Measurements from ENCODE around the gene UPK3A. TPM values are rescaled to one million over a fixed set of nuclear protein-coding genes. Genes with fewer than 3 reads are reported as not detected.

The UPK3A gene
- total RNA-seq, 4 donors from 2014 or later = not detected

GRCh38 chr22:45318558-45319323 is 34.0 kb downstream of the UPK3A start:
- no peak for DNase-seq
- Histone ChIP-seq H3K27ac (peak overlapping the region; percentile 82 to 86), H3K36me3 (no peaks in the 10 kb centered on the region), H3K9me3 (no peaks in the 10 kb centered on the region), H3K4me1 (no peaks in the 10 kb centered on the region), H3K27me3 (no peaks in the 10 kb centered on the region), H3K4me3 (no peak overlapping the region)
- TF ChIP-seq POLR2A (IDR thresholded peaks at IDR 0.05) = no peak
- intact Hi-C loops (cut with DNase I; ENCODE audit: low total_unique reads) = no loop called here

GRCh38 chr22:45319324-45319685 is 34.6 kb downstream of the UPK3A start:
- no peak for TF ChIP-seq POLR2A (IDR thresholded peaks at IDR 0.05)
- TF ChIP-seq, protein P1, sequence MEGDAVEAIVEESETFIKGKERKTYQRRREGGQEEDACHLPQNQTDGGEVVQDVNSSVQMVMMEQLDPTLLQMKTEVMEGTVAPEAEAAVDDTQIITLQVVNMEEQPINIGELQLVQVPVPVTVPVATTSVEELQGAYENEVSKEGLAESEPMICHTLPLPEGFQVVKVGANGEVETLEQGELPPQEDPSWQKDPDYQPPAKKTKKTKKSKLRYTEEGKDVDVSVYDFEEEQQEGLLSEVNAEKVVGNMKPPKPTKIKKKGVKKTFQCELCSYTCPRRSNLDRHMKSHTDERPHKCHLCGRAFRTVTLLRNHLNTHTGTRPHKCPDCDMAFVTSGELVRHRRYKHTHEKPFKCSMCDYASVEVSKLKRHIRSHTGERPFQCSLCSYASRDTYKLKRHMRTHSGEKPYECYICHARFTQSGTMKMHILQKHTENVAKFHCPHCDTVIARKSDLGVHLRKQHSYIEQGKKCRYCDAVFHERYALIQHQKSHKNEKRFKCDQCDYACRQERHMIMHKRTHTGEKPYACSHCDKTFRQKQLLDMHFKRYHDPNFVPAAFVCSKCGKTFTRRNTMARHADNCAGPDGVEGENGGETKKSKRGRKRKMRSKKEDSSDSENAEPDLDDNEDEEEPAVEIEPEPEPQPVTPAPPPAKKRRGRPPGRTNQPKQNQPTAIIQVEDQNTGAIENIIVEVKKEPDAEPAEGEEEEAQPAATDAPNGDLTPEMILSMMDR (IDR thresholded peaks at IDR 0.05) = no peak
- H3K4me3 ChIP-seq = no peak overlapping the region
- no peaks in the 10 kb centered on the region for H3K27me3 ChIP-seq
- peak overlapping the region; percentile 82 to 86 for H3K27ac ChIP-seq
- H3K36me3 ChIP-seq = no peaks in the 10 kb centered on the region
- H3K9me3 ChIP-seq = no peaks in the 10 kb centered on the region
- intact Hi-C loops (cut with DNase I; ENCODE audit: low total_unique reads) = no loop called here
- DNase-seq = peak in 1 of 2 donors; percentile 36
- H3K4me1 ChIP-seq = no peaks in the 10 kb centered on the region

GRCh38 chr22:45320357-45320976 is 35.7 kb downstream of the UPK3A start:
- H3K9me3 ChIP-seq = no peaks in the 10 kb centered on the region
- H3K27me3 ChIP-seq = no peaks in the 10 kb centered on the region
- no peaks in the 10 kb centered on the region for H3K36me3 ChIP-seq
- no peak for DNase-seq
- peak overlapping the region in 1 of 2 donors; percentile 82 for H3K27ac ChIP-seq
- intact Hi-C loops (cut with DNase I; ENCODE audit: low total_unique reads) = no loop called here
- H3K4me1 ChIP-seq = no peaks in the 10 kb centered on the region
- TF ChIP-seq POLR2A (IDR thresholded peaks at IDR 0.05) = no peak
- TF ChIP-seq, protein P1 (IDR thresholded peaks at IDR 0.05) = no peak
- no peak overlapping the region for H3K4me3 ChIP-seq

- intact Hi-C loops (cut with DNase I; ENCODE audit: low total_unique reads) = no loop called here
- H3K4me3 ChIP-seq = no peak overlapping the region
- no peak for DNase-seq
- no peaks in the 10 kb centered on the region for H3K27me3 ChIP-seq
- no peaks in the 10 kb centered on the region for H3K4me1 ChIP-seq
- no peaks in the 10 kb centered on the region for H3K36me3 ChIP-seq
- no peak overlapping the region for H3K27ac ChIP-seq
- no peak for TF ChIP-seq POLR2A (IDR thresholded peaks at IDR 0.05)
- TF ChIP-seq, protein P1 (IDR thresholded peaks at IDR 0.05) = no peak
- H3K9me3 ChIP-seq = no peaks in the 10 kb centered on the region
Measured at GRCh38 chr22:45321827-45322226, 37.1 kb downstream of the UPK3A start.

- no peaks in the 10 kb centered on the region for H3K36me3 ChIP-seq
- intact Hi-C loops (cut with DNase I; ENCODE audit: low total_unique reads) = no loop called here
Measured at GRCh38 chr22:45322873-45323525, 38.2 kb downstream of the UPK3A start.

More at GRCh38 chr22:45322873-45323525, 38.2 kb downstream of the UPK3A start:
- Histone ChIP-seq H3K9me3 (no peaks in the 10 kb centered on the region), H3K27me3 (no peaks in the 10 kb centered on the region), H3K4me3 (no peak overlapping the region), H3K4me1 (no peaks in the 10 kb centered on the region), H3K27ac (no peak overlapping the region)
- TF ChIP-seq, protein P1 (IDR thresholded peaks at IDR 0.05) = no peak
- TF ChIP-seq POLR2A (IDR thresholded peaks at IDR 0.05) = no peak
- DNase-seq = no peak
